ENCODE data around the gene NUDT15. TPM values are rescaled to one million over a fixed set of nuclear protein-coding genes. Genes with fewer than 3 reads are reported as not detected.

The NUDT15 gene
- total RNA-seq, 4 donors from 2014 or later, result 7.1 to 13.9 (median 10.7) TPM

DNA sequence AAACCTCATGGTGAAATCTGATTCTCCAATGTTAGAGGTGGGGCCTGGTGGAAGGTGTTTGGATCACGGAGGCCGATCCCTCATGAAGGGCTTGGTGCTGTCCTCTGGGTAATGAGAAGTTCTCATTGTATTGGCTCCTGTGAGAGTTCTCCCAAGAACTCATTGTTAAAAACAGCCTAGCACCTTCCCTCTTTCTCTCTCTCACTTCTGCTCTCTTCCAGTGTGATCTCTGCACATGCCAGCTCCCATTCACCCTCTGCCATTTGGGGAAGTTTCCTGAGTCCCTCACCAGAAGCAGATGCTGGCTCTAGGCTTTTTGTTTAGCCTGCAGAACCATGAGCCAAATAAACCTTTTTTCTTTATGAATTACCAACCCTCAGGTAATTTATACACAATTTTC lies 33.3 kb upstream of the NUDT15 start:
- no peak overlapping the region for H3K27ac ChIP-seq
- in situ Hi-C loops (cut with MboI; ENCODE audit: low sequenced_read_pairs in 4 of 4), result no loop called here
- no peak overlapping the region for H3K4me3 ChIP-seq
- H3K4me1 ChIP-seq, result peaks cover 9 to 10% of the 10 kb centered on the region in 2 donors
- no peaks in the 10 kb centered on the region for H3K27me3 ChIP-seq
- H3K36me3 ChIP-seq, result no peaks in the 10 kb centered on the region
- TF ChIP-seq POLR2A (IDR thresholded peaks at IDR 0.05), result no peak
- TF ChIP-seq, protein P1, sequence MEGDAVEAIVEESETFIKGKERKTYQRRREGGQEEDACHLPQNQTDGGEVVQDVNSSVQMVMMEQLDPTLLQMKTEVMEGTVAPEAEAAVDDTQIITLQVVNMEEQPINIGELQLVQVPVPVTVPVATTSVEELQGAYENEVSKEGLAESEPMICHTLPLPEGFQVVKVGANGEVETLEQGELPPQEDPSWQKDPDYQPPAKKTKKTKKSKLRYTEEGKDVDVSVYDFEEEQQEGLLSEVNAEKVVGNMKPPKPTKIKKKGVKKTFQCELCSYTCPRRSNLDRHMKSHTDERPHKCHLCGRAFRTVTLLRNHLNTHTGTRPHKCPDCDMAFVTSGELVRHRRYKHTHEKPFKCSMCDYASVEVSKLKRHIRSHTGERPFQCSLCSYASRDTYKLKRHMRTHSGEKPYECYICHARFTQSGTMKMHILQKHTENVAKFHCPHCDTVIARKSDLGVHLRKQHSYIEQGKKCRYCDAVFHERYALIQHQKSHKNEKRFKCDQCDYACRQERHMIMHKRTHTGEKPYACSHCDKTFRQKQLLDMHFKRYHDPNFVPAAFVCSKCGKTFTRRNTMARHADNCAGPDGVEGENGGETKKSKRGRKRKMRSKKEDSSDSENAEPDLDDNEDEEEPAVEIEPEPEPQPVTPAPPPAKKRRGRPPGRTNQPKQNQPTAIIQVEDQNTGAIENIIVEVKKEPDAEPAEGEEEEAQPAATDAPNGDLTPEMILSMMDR (IDR thresholded peaks at IDR 0.05 in 4 of 5, conservative IDR thresholded peaks at IDR 0.05 in 1 of 5), result no peak
- no peak for ATAC-seq
- intact Hi-C loops (cut with DNase I; ENCODE audit: low total_unique reads), result no loop called here
- no peaks in the 10 kb centered on the region for H3K9me3 ChIP-seq
- no peak for DNase-seq

GRCh38 chr13:48006396-48006795 lies 31.1 kb upstream of the NUDT15 start:
- Histone ChIP-seq H3K9me3 (no peaks in the 10 kb centered on the region), H3K4me1 (no peaks in the 10 kb centered on the region), H3K4me3 (no peak overlapping the region), H3K27ac (no peak overlapping the region), H3K27me3 (no peaks in the 10 kb centered on the region), H3K36me3 (no peaks in the 10 kb centered on the region)
- intact Hi-C loops (cut with DNase I; ENCODE audit: low total_unique reads) (no loop called here), in situ Hi-C loops (cut with MboI; ENCODE audit: low sequenced_read_pairs in 4 of 4) (no loop called here)
- TF ChIP-seq, protein P1 (IDR thresholded peaks at IDR 0.05 in 4 of 5, conservative IDR thresholded peaks at IDR 0.05 in 1 of 5), result no peak
- no peak for TF ChIP-seq POLR2A (IDR thresholded peaks at IDR 0.05)
- ATAC-seq (no peak), DNase-seq (no peak)

DNA sequence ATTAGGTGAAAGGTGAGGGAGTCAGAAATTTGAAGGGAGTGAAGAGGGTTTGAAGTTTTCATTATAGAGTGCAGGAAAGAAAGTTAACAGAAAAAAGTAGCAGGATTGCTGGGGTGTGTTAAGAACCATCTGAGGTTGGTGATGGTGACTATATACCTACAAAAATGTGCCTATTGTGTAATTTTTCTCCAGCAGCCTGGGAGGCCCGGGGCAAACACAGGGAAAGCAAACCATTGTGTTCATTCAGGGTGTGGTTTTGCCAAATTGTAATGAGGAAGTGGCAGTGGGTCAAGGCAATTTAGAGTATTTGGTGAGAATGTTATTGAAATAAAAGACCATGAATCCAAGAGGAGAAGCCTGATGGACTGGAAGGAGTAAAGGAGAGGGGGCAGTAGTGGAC lies 28.2 kb upstream of the NUDT15 start:
- intact Hi-C loops (cut with DNase I; ENCODE audit: low total_unique reads), result no loop called here

GRCh38 chr13:48010698-48011097 lies 26.8 kb upstream of the NUDT15 start:
- no peak for DNase-seq
- H3K27me3 ChIP-seq, result no peaks in the 10 kb centered on the region
- TF ChIP-seq, protein P1 (IDR thresholded peaks at IDR 0.05 in 4 of 5, conservative IDR thresholded peaks at IDR 0.05 in 1 of 5), result no peak
- TF ChIP-seq POLR2A (IDR thresholded peaks at IDR 0.05), result no peak
- intact Hi-C loops (cut with DNase I; ENCODE audit: low total_unique reads), result no loop called here
- no peaks in the 10 kb centered on the region for H3K4me1 ChIP-seq
- no peaks in the 10 kb centered on the region for H3K36me3 ChIP-seq
- in situ Hi-C loops (cut with MboI; ENCODE audit: low sequenced_read_pairs in 4 of 4), result no loop called here
- H3K4me3 ChIP-seq, result no peak overlapping the region
- H3K27ac ChIP-seq, result no peak overlapping the region
- ATAC-seq, result no peak
- H3K9me3 ChIP-seq, result no peaks in the 10 kb centered on the region

More for the DNA sequence above, 28.2 kb upstream of the NUDT15 start:
- ATAC-seq, result no peak
- Histone ChIP-seq H3K9me3 (no peaks in the 10 kb centered on the region), H3K27ac (no peak overlapping the region), H3K4me3 (no peak overlapping the region), H3K4me1 (no peaks in the 10 kb centered on the region), H3K36me3 (no peaks in the 10 kb centered on the region), H3K27me3 (no peaks in the 10 kb centered on the region)
- TF ChIP-seq POLR2A (IDR thresholded peaks at IDR 0.05), result no peak
- TF ChIP-seq, protein P1 (IDR thresholded peaks at IDR 0.05 in 4 of 5, conservative IDR thresholded peaks at IDR 0.05 in 1 of 5), result no peak
- in situ Hi-C loops (cut with MboI; ENCODE audit: low sequenced_read_pairs in 4 of 4), result no loop called here
- no peak for DNase-seq

DNA sequence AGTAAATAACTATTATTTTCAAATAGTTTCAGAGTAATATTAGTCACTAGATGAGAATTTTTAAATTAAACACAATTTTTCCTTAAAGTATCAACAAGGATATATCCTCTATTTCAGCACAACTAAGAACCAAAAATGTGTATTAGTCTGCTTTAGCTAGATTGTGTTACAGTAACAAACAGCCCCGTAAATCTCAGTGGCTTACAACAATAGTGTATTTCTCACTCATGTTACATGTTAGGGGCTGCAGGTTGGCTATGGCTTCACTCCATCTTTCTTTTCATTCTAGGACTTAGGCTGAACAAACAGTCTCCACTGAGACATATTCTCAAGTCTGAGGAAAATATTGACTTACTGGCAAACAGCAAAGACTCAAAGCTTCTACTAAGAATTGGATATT lies 24.9 kb upstream of the NUDT15 start:
- TF ChIP-seq, protein P1 (IDR thresholded peaks at IDR 0.05 in 4 of 5, conservative IDR thresholded peaks at IDR 0.05 in 1 of 5), result no peak
- no peak for TF ChIP-seq POLR2A (IDR thresholded peaks at IDR 0.05)
- Histone ChIP-seq H3K4me1 (no peaks in the 10 kb centered on the region), H3K27ac (no peak overlapping the region), H3K36me3 (no peaks in the 10 kb centered on the region), H3K9me3 (no peaks in the 10 kb centered on the region), H3K4me3 (no peak overlapping the region), H3K27me3 (no peaks in the 10 kb centered on the region)
- no peak for ATAC-seq
- no peak for DNase-seq
- intact Hi-C loops (cut with DNase I; ENCODE audit: low total_unique reads) (no loop called here), in situ Hi-C loops (cut with MboI; ENCODE audit: low sequenced_read_pairs in 4 of 4) (no loop called here)

Data from gastrocnemius medialis (tissue), 4 donors.